ENCODE results near the gene BRMS1L.

DNA sequence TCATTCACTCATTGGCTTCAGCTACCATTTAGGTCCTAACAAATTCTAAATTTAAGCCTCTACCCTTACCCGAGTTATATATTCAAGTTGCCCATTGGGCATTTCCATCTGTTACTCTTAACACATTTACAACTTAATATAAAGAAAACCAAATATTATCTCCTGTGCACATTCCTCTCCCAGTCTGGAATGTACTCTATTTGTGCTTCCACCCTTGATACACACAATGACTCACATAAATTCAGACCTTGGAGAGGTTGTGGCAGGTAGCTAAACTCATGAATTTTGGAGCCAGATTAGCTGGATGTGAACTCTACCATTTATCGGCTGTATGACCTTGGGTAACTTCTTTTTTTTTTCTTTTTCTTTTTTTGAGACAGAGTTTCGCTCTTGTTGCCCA lies 51.1 kb downstream of the BRMS1L start:
- TF ChIP-seq CTCF (conservative IDR thresholded peaks at IDR 0.05; ENCODE audit: low read length): no peak
- TF ChIP-seq EZH2phosphoT487 (IDR thresholded peaks at IDR 0.05; ENCODE audit: borderline replicate concordance, low read depth, low read length): no peak

Measured in OCI-LY7 (cell line).